Measurements from ENCODE around the gene KSR2. TPM values are rescaled to one million over a fixed set of nuclear protein-coding genes. Genes with fewer than 3 reads are reported as not detected.

Gene KSR2
- total RNA-seq, 1 experiment from 2014 or later: 0.06 TPM

DNA sequence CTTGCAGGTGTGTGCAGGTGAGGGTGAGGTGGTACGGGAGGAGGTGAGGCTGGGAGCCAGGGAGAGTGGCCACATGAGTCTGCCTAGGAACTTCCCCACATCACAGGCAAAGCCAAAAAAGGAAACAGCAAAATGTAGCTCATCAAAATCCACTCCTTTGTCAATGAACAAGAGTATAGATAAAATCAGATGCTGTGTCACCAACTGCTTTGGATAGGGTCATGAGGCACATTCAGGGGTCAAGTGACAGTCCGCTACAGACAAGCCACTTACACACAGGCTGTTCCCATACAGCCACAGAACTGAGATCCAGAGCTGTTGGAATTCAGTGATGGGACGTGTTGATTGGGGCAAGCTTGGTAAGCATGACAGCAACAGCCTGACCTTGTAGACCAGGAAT, 507.1 kb downstream of the KSR2 start:
- Histone ChIP-seq H3K9me3 (replicated peaks) (no peaks in the 10 kb centered on the region), H3K36me3 (no peaks in the 10 kb centered on the region), H3K4me1 (no peaks in the 10 kb centered on the region), H3K27me3 (no peaks in the 10 kb centered on the region), H3K4me3 (no peak overlapping the region), H3K27ac (no peak overlapping the region)
- DNase-seq: no peak

DNA sequence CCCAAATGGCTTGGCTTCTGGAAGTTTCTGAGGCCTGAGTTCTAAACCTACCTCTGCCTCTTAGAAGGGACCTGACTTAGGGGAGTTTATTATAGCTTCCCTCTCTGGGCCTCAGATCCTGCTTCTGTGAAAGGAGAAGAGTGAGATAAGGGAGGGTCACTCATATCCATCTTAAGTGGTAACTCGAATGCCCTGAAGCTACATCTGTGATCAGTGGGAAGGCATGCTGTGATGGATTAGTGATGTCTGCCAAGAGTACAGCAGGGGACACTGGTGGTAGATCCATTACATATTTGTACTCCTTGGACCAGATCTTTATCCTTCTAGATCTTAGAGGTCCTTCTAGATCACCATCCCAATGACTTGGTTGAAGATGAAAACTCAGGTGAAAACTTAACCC, 509.6 kb downstream of the KSR2 start:
- Histone ChIP-seq H3K27me3 (no peaks in the 10 kb centered on the region), H3K4me1 (no peaks in the 10 kb centered on the region), H3K27ac (no peak overlapping the region), H3K4me3 (no peak overlapping the region), H3K9me3 (replicated peaks) (no peaks in the 10 kb centered on the region), H3K36me3 (no peaks in the 10 kb centered on the region)
- no peak for DNase-seq

DNA sequence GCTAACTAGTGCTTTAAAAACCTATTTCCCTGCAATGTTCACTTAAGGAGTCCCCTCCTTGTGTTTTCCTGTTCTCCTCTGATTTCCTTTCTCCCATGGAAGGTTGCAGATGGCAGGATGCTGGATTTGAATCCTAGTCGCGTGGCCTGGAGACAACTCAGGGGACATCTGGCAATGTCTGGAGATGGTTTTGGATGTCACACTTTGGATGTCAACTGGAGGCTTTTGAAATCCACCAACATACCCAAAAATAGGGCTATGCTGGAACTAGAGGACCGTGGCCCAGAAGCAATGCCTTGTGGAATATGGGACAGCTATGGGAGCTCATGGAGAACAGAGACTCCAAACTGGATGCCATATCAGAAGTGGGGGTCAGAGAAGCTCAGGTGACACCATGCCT, 511.6 kb downstream of the KSR2 start:
- H3K27ac ChIP-seq: no peak overlapping the region
- no peak overlapping the region for H3K4me3 ChIP-seq
- DNase-seq: no peak
- H3K36me3 ChIP-seq: no peaks in the 10 kb centered on the region
- H3K4me1 ChIP-seq: 0 out of 2 replicates have a peak, but pooled peaks cover 3% of the 10 kb centered on the region
- H3K9me3 ChIP-seq (replicated peaks): peaks cover 5% of the 10 kb centered on the region
- H3K27me3 ChIP-seq: no peaks in the 10 kb centered on the region

DNA sequence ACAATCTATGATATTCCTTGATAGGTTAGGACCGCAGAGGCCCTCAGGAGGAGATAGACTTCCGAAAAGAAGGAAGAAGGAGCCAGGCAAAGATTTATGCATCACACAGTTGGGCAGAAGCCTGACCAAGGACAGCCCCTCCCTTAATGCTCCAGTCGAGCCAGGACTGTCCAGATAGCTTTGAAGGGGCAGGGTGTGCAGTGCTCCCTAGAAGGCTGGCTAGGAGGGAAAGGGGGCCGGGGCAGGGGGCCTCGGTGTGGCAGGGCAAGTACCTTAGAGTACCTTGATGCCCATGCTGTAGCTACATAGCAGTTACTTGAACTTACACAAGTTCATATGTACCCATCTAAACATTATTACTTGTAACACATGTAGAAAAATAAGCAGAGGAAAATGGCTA, 512.7 kb downstream of the KSR2 start:
- Histone ChIP-seq H3K36me3 (no peaks in the 10 kb centered on the region), H3K27ac (no peak overlapping the region), H3K4me1 (0 out of 2 replicates have a peak, but pooled peaks cover 3% of the 10 kb centered on the region), H3K27me3 (no peaks in the 10 kb centered on the region), H3K4me3 (no peak overlapping the region), H3K9me3 (replicated peaks) (peaks cover 5% of the 10 kb centered on the region)
- no peak for DNase-seq

DNA sequence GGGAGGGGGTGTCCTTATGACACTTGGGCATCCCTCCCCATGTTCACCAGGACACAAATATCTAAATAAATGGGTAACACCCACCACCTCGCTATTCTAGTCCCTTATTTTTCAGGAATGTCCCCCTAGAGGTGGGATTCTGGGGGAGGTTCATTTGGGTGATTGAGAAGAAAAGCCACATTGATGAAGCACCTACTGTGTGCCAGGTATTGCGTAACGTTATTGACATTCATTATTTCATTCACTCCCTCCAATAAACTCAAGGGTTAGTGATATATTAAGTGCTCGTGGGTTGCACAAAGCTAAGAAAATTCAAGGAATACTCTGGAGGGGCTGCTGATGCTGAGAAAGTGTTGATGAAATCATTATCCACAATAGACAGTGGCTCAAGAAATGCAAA, 514.8 kb downstream of the KSR2 start:
- DNase-seq: no peak
- peaks cover 13% of the 10 kb centered on the region for H3K4me1 ChIP-seq
- no peaks in the 10 kb centered on the region for H3K27me3 ChIP-seq
- H3K27ac ChIP-seq: no peak overlapping the region
- H3K9me3 ChIP-seq (replicated peaks): peaks cover 5% of the 10 kb centered on the region
- H3K4me3 ChIP-seq: no peak overlapping the region
- H3K36me3 ChIP-seq: peaks cover 4% of the 10 kb centered on the region

DNA sequence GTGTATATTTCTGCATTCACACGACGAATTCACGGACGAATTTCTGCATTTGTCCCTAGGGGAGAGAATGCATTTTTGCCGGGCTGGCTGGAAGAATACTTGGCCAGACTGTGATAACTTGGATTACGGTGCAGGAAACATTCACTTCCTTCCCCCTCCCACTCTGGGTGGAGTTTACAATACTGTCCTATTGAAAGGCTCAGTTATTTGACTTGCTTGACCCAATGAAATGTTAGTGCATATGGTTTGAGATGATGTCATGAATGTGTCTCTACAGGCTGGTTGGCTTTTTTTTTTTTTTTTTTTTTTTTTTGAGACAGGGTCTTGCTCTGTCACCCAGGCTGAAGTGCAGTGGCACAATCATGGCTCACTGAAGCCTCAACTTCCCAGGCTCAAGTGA, 516.7 kb downstream of the KSR2 start:
- Histone ChIP-seq H3K27ac (peak overlapping the region; percentile 100), H3K4me3 (peak overlapping the region; percentile 77), H3K9me3 (replicated peaks) (peaks cover 5% of the 10 kb centered on the region), H3K27me3 (no peaks in the 10 kb centered on the region), H3K36me3 (peaks cover 15% of the 10 kb centered on the region), H3K4me1 (peaks cover 28% of the 10 kb centered on the region)
- peak; percentile 80 to 95 for DNase-seq

DNA sequence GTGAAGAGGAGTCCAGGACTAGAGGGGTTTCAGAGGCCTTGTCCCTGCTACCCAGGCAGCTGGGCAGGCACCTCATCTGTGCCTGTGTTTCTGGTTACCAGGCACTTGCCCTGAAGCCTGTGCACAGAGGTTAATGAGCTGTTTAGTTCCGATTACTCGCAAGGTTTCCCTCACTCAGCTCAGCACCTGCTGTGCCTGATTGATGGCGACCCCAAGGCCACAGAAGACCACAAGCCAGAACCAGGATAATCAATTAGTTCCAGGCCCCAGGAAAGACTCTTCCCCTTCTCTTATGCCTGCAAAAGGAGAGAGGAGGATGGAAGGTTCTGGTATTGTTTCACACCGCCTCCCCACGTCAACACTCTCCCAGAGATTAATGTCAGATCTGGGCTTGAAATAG, 518.6 kb downstream of the KSR2 start:
- H3K4me3 ChIP-seq: peak overlapping the region; percentile 77
- H3K27ac ChIP-seq: peak overlapping the region; percentile 100
- peaks cover 5% of the 10 kb centered on the region for H3K9me3 ChIP-seq (replicated peaks)
- H3K36me3 ChIP-seq: peaks cover 26% of the 10 kb centered on the region
- peak; percentile 93 to 98 for DNase-seq
- peaks cover 46% of the 10 kb centered on the region for H3K4me1 ChIP-seq
- no peaks in the 10 kb centered on the region for H3K27me3 ChIP-seq

DNA sequence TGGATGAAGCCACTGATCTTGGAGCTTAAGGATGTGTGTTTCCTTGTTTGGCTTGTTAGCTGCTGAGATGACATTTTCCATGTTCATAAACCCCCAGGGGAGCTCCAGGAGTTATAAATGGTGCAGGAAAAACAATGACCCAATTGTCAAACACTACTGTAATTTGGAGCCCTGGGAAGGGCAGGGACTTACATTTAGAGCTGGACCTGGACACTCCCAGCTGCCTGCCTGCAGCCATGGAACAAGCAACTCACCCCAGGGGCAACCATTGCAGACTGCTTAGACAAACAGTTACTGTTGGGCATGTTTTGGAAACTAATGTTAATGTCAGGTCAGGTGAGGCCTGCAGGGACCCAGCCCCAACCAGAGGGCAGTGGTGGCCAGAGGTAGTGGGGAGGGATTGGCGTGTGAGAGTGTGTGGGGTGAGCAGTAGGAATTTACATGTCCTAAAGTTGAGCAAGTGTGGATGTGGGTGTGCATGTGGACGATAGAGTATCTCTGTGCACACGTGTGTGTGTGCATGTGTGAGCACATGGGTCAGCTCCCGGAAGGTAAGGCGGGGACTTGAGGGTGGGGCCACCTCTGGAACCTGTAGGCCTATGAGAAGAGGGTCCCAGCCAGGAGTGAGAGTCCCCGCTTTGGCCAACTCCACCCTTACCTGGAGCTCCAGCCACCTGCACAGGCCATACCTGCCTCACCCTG, 521.0 kb downstream of the KSR2 start:
- peak overlapping the region; percentile 100 for H3K27ac ChIP-seq
- no peaks in the 10 kb centered on the region for H3K27me3 ChIP-seq
- no peak overlapping the region for H3K4me3 ChIP-seq
- peaks cover 58% of the 10 kb centered on the region for H3K4me1 ChIP-seq
- peaks cover 33% of the 10 kb centered on the region for H3K36me3 ChIP-seq
- DNase-seq: peak; percentile 77 to 91
- H3K9me3 ChIP-seq (replicated peaks): peaks cover 3% of the 10 kb centered on the region

DNA sequence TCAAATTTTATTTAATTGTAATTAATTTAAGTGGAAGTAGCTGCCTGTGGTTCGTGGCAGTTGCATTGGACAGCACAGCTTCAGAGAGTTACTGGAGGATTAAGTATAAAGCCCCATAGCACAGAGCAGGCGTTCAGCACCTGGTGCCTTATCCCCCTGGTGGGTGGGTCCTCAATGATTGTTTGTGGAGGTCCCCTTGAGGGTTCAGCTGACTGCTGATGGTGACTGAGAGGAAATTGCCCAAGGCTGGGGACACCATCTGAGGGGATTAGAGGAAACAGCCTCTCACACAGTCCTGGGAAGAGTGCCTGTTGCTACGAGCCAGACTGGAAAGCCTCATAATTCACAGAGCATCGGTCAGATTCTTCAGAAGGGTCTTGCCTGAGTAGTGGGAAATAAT, 524.0 kb downstream of the KSR2 start:
- peaks cover 75% of the 10 kb centered on the region for H3K4me1 ChIP-seq
- H3K9me3 ChIP-seq (replicated peaks): no peaks in the 10 kb centered on the region
- H3K27me3 ChIP-seq: no peaks in the 10 kb centered on the region
- peak; percentile 93 to 97 for DNase-seq
- peaks cover 45% of the 10 kb centered on the region for H3K36me3 ChIP-seq
- H3K27ac ChIP-seq: peak overlapping the region; percentile 70
- H3K4me3 ChIP-seq: no peak overlapping the region

DNA sequence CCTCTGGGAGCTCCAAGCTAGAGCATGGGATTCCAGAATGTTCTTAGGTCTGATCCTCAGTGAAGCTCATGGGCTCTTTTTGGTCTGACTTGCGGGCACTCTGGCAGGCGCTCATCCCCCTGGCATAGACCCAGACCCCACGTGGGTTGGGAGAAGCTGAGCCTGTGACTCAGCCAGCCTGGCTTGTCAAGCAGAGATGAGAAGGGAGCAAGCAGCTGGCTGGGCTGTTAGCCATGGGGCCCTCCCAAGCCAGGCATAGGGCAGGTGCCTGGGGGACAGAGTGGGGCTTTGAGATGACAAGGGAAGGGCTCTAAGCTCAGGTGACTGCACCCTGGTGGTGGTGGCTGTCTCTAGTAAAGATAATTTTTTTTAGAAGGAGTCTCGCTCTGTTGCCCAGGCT, 527.0 kb downstream of the KSR2 start:
- H3K27ac ChIP-seq: peak overlapping the region; percentile 75
- H3K9me3 ChIP-seq (replicated peaks): no peaks in the 10 kb centered on the region
- no peak overlapping the region for H3K4me3 ChIP-seq
- peaks cover 35% of the 10 kb centered on the region for H3K36me3 ChIP-seq
- peaks cover 68% of the 10 kb centered on the region for H3K4me1 ChIP-seq
- DNase-seq: peak; percentile 97
- H3K27me3 ChIP-seq: no peaks in the 10 kb centered on the region

DNA sequence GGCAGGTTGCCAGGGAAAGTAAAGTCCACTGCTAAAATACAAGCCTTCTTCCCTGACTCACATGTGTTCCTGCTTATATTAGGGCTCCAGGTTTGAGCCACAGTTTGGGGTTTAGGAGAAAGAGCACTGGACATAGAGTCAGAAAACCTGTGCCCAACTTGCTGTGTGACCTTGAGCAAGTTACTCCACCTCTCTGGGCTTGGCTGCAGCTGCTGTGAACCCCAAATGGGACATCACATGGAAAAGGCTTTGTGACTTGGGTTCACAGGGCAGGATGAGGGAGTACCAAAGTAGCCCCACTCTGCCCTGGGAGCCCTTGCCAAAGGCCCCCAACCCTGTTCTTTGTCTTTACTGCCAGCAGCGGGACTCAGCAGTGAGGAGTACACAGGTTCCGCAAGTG, 528.4 kb downstream of the KSR2 start:
- Histone ChIP-seq H3K9me3 (replicated peaks) (no peaks in the 10 kb centered on the region), H3K27me3 (no peaks in the 10 kb centered on the region), H3K4me1 (peaks cover 56% of the 10 kb centered on the region), H3K36me3 (peaks cover 41% of the 10 kb centered on the region), H3K27ac (peak overlapping the region; percentile 75), H3K4me3 (no peak overlapping the region)
- DNase-seq: no peak

DNA sequence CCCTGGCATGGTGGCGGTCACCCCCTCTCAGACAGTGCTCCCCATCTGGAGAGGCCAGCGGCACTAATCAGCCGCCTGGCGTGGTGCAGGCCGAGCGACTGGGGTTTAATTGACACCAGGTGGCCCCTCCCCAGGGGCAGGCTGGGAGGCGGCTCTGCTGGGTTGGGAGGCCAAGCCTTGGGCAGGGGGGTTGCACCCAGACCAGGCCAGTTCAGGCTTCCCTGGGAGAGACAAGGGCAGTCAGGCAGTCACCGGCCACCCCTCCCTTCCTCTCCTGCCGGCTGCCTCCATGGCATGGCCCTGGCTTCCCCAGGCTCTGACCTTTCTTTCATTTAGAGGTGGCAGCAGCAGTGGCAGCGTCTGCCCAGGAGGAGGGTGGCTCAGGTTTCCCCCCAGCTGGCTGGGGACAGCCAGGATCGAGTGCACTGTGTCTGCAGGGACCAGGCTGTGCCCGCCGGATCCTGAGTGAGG, 529.2 kb downstream of the KSR2 start:
- no peaks in the 10 kb centered on the region for H3K27me3 ChIP-seq
- H3K4me3 ChIP-seq: peak overlapping the region; percentile 48
- DNase-seq: peak; percentile 63 to 70
- H3K9me3 ChIP-seq (replicated peaks): no peaks in the 10 kb centered on the region
- H3K27ac ChIP-seq: peak overlapping the region; percentile 75
- peaks cover 51% of the 10 kb centered on the region for H3K4me1 ChIP-seq
- peaks cover 41% of the 10 kb centered on the region for H3K36me3 ChIP-seq

DNA sequence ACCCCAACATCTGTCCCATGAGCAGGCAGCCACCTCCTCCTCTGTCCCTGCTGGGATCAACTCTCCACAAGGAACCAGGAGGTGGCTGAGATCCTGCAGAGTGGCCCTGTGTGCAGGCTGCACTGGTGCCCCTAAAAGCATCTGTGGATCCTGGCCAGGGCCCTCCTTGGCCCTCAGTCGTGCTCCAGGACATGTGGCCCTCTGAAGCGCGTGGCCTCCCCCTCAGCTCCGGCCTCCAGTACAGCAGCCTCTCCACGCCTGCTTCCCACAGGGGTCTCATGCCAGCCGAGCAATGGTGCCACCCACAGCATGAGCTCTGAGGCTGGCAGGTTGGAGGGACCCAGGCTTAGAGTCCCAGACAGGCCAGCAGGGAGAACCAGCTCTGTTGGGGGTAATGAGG, 530.0 kb downstream of the KSR2 start:
- DNase-seq: no peak

DNA sequence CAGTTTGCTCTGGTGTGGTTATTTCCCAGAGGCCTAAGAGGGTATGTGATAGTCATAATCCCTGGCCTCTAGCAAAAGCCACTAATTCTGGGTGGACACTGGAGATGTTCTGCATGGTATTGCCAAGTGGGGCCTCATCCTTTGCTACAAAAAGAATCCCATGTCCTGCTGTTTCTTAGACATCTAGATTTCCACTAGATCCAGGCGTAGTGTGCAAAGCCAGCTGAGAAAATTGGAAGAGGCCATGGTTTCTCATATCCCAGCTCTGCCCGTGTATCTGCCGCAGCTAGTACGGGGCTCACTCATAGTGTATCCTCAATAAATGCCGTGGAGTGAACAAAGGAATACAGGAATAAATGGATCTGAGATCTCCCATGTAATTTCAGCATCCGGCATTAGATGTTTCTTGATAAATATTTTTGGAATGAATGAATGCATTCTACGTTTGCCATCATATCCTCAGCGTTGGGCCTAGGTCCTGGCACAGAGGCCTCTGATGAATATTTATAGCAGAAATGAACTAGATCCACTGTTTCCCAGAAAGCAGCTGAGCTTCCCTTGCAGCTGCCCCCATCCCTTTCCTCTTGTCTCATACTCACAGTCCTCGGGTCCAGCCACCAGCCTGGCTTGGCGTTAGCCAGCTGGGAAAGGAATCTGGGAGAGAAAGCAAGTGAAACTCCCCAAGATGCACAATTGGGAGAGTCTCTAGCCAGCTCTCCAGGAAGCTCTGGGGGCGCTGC, 531.1 kb downstream of the KSR2 start:
- H3K27ac ChIP-seq: peak overlapping the region; percentile 75; the same call in 1 of the 2 replicates
- H3K4me1 ChIP-seq: peaks cover 41% of the 10 kb centered on the region
- H3K27me3 ChIP-seq: no peaks in the 10 kb centered on the region
- H3K4me3 ChIP-seq: no peak overlapping the region
- H3K36me3 ChIP-seq: peaks cover 34% of the 10 kb centered on the region
- no peaks in the 10 kb centered on the region for H3K9me3 ChIP-seq (replicated peaks)
- peak; percentile 57 to 76 for DNase-seq

More for the DNA sequence above, 530.0 kb downstream of the KSR2 start:
- no peaks in the 10 kb centered on the region for H3K27me3 ChIP-seq
- peak overlapping the region; percentile 48 for H3K4me3 ChIP-seq
- H3K36me3 ChIP-seq: peaks cover 37% of the 10 kb centered on the region
- H3K4me1 ChIP-seq: peaks cover 43% of the 10 kb centered on the region
- peak overlapping the region; percentile 75 for H3K27ac ChIP-seq
- H3K9me3 ChIP-seq (replicated peaks): no peaks in the 10 kb centered on the region

DNA sequence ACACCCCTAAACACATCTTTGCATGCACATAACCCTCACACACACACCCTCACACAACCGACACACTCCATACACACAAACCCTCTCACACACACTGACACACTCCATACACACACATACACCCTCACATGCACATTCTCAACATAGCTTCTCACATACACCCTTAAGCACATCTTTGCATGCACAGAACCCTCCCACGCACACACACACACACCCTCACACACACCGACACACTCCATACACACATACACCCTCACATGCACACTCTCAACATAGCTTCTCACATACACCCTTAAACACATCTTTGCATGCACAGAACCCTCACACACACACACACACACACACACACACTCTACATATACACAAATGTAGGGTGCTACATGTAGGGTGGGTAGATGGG, 534.9 kb downstream of the KSR2 start:
- Histone ChIP-seq H3K27ac (no peak overlapping the region), H3K36me3 (peaks cover 35% of the 10 kb centered on the region)
- no peak for DNase-seq

More for the DNA sequence above, 534.9 kb downstream of the KSR2 start:
- Histone ChIP-seq H3K27me3 (no peaks in the 10 kb centered on the region), H3K4me3 (no peak overlapping the region), H3K4me1 (peaks cover 13% of the 10 kb centered on the region), H3K9me3 (replicated peaks) (no peaks in the 10 kb centered on the region)
